Smooth muscle cell (in vitro differentiated cells): ENCODE data around the gene PLD1. TPM values are rescaled to one million over a fixed set of nuclear protein-coding genes. Genes with fewer than 3 reads are reported as not detected.

Experiments
- DNase-seq: peaks from one replicate; lab custom pipeline; 2025; ENCODE audit not compliant: unreplicated experiment; lab: John Stamatoyannopoulos, UW
- H2AFZ ChIP-seq: fragments of 200-600 bp; sonication (generic); 2 replicates; pipeline ENCODE4 v1.6.0; 2016; ENCODE audit warnings: antibody characterized with exemption, low read depth, mild to moderate bottlenecking
- H3F3A ChIP-seq: fragments of 200-600 bp; sonication (generic); 2 replicates; pipeline ENCODE4 v1.6.0; 2017; ENCODE audit warnings: antibody characterized with exemption, low read depth
- H3K27ac ChIP-seq: fragments of 200-600 bp; sonication (generic); 2 replicates; pipeline ENCODE4 v1.5.1; 2016; ENCODE audit warnings: low read depth, mild to moderate bottlenecking
- H3K27me3 ChIP-seq: fragments of 200-600 bp; sonication (generic); 2 replicates; pipeline ENCODE4 v1.6.1; 2016; ENCODE audit warnings: low read depth, mild to moderate bottlenecking
- H3K36me3 ChIP-seq: fragments of 200-600 bp; sonication (generic); 2 replicates; pipeline ENCODE4 v1.5.1; 2016; ENCODE audit warnings: low read depth
- H3K4me1 ChIP-seq: fragments of 200-600 bp; sonication (generic); 2 replicates; pipeline ENCODE4 v1.5.1; 2016; ENCODE audit warnings: low read depth
- H3K4me2 ChIP-seq: fragments of 200-600 bp; sonication (generic); 2 replicates; pipeline ENCODE4 v1.6.0; 2016; ENCODE audit warnings: mild to moderate bottlenecking
- H3K4me3 ChIP-seq: fragments of 200-600 bp; sonication (generic); 2 replicates; pipeline ENCODE4 v1.5.1; 2016; ENCODE audit warnings: mild to moderate bottlenecking
- H3K79me2 ChIP-seq: fragments of 200-600 bp; sonication (generic); 2 replicates; pipeline ENCODE4 v1.6.0; 2016; ENCODE audit warnings: low read depth, mild to moderate bottlenecking
- H3K9ac ChIP-seq: fragments of 200-600 bp; sonication (generic); 2 replicates; pipeline ENCODE4 v1.6.0; 2016; ENCODE audit warnings: low read depth
- H3K9me3 ChIP-seq: fragments of 200-600 bp; sonication (generic); replicated peaks from 2 replicates; pipeline ENCODE4 v1.5.1; 2016; ENCODE audit warnings: low read depth
- H4K20me1 ChIP-seq: fragments of 200-600 bp; sonication (generic); 2 replicates; pipeline ENCODE4 v1.6.0; 2016; ENCODE audit warnings: low read depth
- CTCF ChIP-seq: fragments of 200-600 bp; sonication (generic); IDR thresholded peaks from 2 replicates; pipeline ENCODE4 v1.5.1; 2017; ENCODE audit warnings: borderline replicate concordance, mild to moderate bottlenecking, antibody characterized with exemption; ENCODE audit not compliant: insufficient read depth, poor library complexity, severe bottlenecking
- WGBS: methylation state at CpG from one replicate; pipeline ENCODE4 v1.1.7; 2016; ENCODE audit warnings: low lambda C conversion rate; 5-methylcytosine and 5-hydroxymethylcytosine counted together
- polyA plus RNA-seq: library from polyadenylated mRNA; unstranded; fragments of >200 nt; fragmentation: Nextera tagmentation; extraction: Ambion mirVana; gene quantifications from 2 replicates; pipeline ENCODE4 v1.2.1, GENCODE V29; 2016
- total RNA-seq: library from RNA; depleted of rRNA; stranded (reverse); fragments of >200 nt; gene quantifications from 2 replicates; pipeline ENCODE4 v1.2.3, GENCODE V29; 2014

PLD1 gene
- total and polyA plus RNA-seq, 2 experiments from 2014 or later: 15.2 to 36.1 TPM

- Histone ChIP-seq H3F3A (no peaks in the 10 kb centered on the region), H3K27me3 (no peaks in the 10 kb centered on the region), H3K4me3 (no peak overlapping the region), H2AFZ (no peak overlapping the region), H3K27ac (no peak overlapping the region), H3K36me3 (no peaks in the 10 kb centered on the region), H3K4me2 (no peak overlapping the region), H3K79me2 (peaks cover 61% of the 10 kb centered on the region), H4K20me1 (peaks cover 38% of the 10 kb centered on the region), H3K4me1 (peaks cover 7% of the 10 kb centered on the region), H3K9me3 (no peaks in the 10 kb centered on the region), H3K9ac (no peak overlapping the region)
- DNase-seq: no peak
- no peak for TF ChIP-seq CTCF
- WGBS: 92% methylated on average over 10 of the region's 10 CpGs
Observed at GRCh38 chr3:171743327-171744157, 66.7 kb downstream of the PLD1 start.

GRCh38 chr3:171741377-171741776 is 68.9 kb downstream of the PLD1 start:
- Histone ChIP-seq H2AFZ (no peak overlapping the region), H4K20me1 (peaks cover 43% of the 10 kb centered on the region), H3F3A (no peaks in the 10 kb centered on the region), H3K4me3 (no peak overlapping the region), H3K4me1 (no peaks in the 10 kb centered on the region), H3K4me2 (no peak overlapping the region), H3K9me3 (no peaks in the 10 kb centered on the region), H3K79me2 (peaks cover 55% of the 10 kb centered on the region), H3K27me3 (no peaks in the 10 kb centered on the region), H3K9ac (no peak overlapping the region), H3K27ac (no peak overlapping the region), H3K36me3 (no peaks in the 10 kb centered on the region)
- TF ChIP-seq CTCF: no peak
- 85% methylated on average over 2 of the region's 2 CpGs for WGBS
- DNase-seq: no peak

GRCh38 chr3:171736556-171736955 is 73.7 kb downstream of the PLD1 start:
- peaks cover 17% of the 10 kb centered on the region for H4K20me1 ChIP-seq
- no peaks in the 10 kb centered on the region for H3F3A ChIP-seq
- no peak for DNase-seq
- no peaks in the 10 kb centered on the region for H3K9me3 ChIP-seq
- H3K4me1 ChIP-seq: peaks cover 10% of the 10 kb centered on the region
- no peak for TF ChIP-seq CTCF
- no peaks in the 10 kb centered on the region for H3K36me3 ChIP-seq
- no peaks in the 10 kb centered on the region for H3K27me3 ChIP-seq
- H3K4me2 ChIP-seq: no peak overlapping the region
- H3K79me2 ChIP-seq: peaks cover 27% of the 10 kb centered on the region
- 92% methylated on average over 2 of the region's 2 CpGs for WGBS
- H3K27ac ChIP-seq: no peak overlapping the region
- no peak overlapping the region for H2AFZ ChIP-seq
- no peak overlapping the region for H3K4me3 ChIP-seq
- H3K9ac ChIP-seq: no peak overlapping the region

GRCh38 chr3:171733561-171733960 is 76.7 kb downstream of the PLD1 start:
- Histone ChIP-seq H3K4me3 (no peak overlapping the region), H3K27me3 (no peaks in the 10 kb centered on the region), H4K20me1 (peaks cover 5% of the 10 kb centered on the region), H2AFZ (no peak overlapping the region), H3K4me1 (peaks cover 10% of the 10 kb centered on the region), H3K9me3 (no peaks in the 10 kb centered on the region), H3K36me3 (no peaks in the 10 kb centered on the region), H3K9ac (no peak overlapping the region), H3K79me2 (peaks cover 5% of the 10 kb centered on the region), H3K4me2 (no peak overlapping the region), H3F3A (no peaks in the 10 kb centered on the region), H3K27ac (no peak overlapping the region)
- DNase-seq: no peak
- no peak for TF ChIP-seq CTCF
